ENCODE data around the gene LRRC27.
"Not testable (repeated sequence)": the region's sequence is repeated elsewhere in the genome, so short reads cannot be mapped to it uniquely, and the experiment has no call there.

LRRC27 gene

DNA sequence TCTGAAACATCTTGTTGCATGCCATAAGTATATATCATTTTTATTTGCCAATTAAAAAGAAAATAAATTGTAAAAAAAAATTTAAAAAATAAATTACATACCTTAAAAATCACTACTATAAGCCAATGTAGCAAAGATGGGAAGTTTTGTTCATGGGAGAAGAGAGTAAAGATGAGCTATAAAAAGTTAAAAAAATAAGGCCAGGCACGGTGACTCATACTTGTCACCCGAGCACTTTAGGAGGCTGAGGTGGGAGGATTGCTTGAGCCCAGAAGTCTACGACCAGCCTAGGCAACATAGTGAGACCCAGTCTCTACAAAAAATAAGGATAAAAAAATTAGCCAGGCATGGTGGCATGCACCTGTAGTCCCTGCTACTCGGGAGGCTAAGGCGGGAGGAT lies 15.9 kb upstream of the LRRC27 start:
- DNase-seq = no peak

DNA sequence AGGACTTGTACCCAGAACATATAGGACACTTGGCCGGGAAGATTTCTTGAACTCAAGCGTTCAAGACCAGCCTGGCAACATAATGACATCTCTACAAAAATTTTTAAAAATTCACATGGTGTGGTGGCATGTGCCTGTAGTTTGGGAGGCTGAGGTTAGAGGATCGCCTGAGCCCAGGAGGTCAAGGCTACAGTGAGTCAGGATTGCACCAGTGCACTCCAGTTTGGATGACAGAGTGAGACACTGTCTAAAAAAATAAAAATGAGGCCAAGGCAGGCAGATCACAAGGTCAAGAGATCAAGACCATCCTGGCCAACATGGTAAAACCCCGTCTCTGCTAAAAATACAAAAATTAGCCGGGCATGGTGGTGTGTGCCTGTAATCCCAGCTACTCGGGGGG lies 14.5 kb upstream of the LRRC27 start:
- DNase-seq = not testable (repeated sequence)

DNA sequence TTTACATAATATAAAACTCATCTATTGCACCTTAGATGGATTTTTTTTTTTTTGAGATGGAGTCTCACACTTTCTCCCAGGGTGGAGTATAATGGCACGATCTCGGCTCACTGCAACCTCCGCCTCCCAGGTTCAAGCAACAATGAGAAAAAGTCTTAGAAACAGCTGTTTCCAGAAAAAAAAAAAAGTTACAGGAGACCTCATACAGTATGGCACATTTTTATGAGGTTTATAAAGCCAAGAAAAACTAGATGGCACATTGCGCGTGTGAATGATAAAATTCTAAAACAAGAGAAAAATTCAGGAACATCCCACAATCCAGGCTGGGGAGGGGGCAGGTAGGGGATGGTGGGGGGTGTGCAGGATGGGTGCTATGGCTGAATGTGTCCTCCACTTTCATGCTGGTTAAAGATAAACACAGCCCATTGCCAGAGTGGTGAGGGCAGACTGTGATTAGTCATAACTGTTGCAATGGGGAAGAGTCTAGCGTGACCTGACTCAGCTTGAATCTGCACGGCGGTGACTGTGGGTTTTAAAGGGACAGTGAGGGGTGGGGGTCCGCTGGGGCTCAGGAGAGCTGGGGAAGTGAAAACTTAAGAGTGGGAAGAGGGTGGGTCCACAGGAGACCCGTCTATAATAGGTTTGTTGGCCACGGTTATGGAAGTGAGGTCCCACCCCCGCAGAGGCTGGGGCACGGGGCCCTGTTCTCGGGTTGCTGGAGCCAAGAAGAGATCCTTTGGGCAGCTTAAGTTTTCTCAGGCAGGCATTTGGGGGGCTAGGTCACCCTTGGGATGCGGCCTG lies 11.9 kb upstream of the LRRC27 start:
- DNase-seq = no peak

DNA sequence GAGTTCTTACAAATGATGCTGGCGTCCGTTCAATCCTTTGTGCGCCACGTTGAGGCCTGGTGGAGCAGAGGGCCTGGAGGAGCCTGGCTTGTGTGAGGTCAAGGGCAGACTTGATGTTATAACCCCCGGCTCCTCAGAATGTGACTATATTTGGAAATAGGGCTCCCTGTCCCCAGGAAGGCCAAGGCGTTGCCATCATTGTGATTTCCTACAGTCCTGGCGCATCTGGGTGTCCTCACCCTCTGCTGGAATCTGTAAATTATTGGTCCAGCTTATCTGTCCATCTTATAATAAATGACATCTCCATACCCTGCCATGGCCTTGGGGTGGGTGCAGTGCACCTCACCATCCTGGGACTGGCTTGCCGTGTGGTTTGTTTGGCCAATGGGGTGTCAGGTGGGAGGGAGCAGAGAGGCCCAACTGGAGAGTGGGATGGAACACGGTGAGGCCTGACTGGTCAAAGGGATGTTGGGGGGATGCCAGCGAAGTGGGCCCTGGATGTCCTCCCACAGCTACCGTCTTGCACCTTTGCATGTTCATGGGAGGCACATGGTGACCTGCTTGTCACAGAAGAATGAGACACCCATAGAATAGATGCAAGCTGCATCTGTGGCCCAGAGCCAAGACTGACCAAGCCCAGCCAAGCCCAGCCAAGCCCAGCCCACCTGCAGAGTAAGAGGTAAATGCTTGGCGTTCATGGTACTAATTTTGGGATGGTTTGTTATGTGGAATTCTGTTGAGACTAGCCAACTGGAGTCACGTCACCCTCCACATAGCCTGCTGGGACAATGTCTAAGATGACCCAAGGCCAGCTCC lies 11.1 kb upstream of the LRRC27 start:
- no peak for DNase-seq

DNA sequence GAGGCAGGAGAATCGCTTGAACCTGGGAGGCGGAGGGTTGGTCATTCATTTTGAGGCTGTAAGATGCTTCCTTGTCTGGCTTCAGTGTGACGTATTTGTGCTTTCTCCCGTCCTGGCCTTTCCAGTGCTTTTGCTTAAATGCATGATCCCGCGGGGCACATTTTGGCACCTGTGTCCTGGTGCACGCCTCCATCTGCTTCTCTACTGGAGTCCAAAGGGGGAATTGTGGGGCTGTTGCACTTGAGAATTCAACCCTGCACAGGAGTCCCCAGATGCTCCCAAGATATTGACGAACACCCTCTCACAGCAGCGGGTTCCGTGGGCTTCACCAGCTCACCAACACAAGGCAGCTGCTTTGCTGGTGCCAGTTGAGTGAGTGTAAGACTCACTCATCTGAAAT lies 10.3 kb upstream of the LRRC27 start:
- no peak for DNase-seq

DNA sequence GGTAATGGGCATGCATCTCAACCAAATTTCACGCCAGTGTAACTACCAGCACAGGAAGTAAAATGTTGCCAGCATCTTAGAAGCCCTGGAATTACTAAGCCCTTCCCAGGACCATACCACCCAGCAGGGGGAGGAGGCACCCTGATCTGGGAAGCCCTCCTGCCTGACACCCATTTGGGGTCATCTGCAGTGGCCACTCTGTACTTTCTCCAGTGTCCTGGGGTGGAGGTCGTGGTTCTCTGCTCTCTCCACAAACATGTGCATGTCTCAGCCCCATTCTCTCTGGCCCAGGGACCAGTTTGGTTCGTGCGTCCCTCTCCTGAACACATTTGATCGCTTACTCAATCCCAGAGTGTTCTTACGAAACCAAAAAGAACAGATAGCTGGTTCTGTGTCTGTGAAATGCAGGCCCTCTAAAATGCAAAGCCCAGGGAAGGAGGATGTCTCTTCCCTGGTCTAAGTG lies 9.4 kb upstream of the LRRC27 start:
- no peak for DNase-seq

DNA sequence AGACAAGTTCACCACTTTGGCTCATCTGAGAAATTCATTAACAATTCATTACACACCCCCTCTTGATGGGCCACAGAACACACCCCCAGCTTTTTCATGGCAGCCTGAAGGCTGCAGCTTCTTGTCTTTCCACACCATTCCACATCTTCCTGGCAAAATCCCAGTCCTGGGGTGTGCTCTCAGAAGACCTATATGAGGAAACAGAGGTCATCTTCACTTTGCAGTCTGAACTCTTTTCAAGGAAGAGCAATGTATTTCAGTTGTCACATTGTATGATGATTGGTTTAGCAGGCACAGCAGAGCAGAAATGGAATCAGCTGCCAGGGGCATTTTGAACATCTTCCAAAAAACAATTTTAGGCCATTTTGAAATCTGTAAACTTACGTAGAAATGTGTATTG lies 7.8 kb upstream of the LRRC27 start:
- DNase-seq = no peak

DNA sequence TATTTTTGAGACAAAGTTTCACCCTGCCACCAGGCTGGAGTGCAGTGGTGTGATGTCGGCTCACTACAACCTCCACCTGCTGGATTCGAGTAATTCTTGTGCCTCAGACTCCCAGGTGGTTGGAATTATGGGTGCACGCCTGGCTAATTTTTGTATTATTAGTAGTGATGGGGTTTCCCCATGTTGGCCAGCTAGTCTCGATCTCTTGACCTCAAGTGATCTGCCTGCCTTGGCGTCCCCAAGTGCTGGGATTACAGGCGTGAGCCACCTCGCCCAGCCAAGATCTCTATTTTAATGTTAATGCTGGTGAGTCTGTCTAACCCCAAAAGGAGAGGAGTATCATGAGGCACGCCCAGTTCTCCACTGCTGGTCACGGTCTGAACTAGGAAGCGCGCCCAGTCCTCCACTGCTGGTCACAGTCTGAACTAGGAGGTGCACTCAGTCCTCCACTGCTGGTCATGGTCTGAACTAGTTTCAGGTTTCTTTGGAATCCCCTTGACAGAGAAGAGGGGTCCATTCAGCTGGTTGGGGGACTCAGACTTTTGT lies 5.6 kb upstream of the LRRC27 start:
- no peak for DNase-seq

DNA sequence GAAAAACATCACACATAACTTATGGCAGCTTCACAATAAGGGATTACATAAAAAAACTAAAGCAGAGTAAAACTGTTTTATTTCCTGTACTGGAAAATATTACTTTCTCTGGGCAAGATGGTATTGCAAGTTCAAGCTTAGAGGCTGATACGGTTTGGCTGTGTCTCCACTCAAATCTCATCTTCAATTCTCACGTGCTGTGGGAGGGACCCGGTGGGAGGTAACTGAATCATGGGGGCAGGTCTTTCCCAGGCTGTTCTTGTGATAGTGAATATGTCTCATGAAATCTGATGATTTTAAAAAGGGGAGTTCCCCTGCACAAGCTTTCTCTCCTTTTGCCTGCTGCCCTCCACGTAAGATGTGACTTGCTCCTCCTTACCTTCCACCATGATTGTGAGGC lies 5.1 kb upstream of the LRRC27 start:
- DNase-seq = no peak

DNA sequence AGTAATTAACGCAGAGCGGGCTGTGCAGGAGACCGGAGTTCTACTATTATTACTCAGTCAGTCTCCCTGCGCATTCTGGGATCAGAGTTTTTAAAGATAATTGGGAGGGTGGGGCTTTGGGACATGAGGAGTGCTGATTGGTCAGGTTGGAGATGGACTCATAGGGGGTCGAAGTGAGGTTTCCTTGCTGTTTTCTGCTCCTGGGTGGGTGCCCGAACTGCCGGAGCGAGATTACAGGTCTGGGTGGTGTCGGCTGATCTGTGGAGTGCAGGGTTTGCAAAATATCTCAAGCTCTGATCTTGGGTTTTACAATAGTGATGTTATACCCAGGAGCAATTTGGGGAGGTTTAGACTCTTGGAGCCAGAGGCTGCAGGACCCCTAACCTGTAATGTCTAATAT lies 3.9 kb upstream of the LRRC27 start:
- DNase-seq = no peak

DNA sequence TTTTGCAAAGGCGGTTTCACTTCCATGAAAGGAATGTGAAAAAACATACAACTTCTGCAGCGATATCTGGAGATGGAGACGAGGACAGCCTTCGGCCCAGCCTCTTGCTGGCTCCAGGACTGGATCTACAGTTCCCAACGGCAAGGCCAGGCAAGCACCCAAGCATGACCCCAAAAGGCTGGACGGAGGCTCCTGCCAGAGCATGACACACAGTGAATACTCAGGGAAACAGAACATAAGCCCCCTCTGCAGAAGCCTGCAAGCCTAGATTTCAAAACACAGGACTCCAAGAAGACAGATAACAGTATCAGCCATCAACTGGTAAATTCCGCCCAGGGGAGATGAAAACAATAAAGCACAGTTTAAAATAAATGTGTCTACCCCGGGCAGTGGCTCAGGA lies 3.3 kb upstream of the LRRC27 start:
- DNase-seq = no peak

DNA sequence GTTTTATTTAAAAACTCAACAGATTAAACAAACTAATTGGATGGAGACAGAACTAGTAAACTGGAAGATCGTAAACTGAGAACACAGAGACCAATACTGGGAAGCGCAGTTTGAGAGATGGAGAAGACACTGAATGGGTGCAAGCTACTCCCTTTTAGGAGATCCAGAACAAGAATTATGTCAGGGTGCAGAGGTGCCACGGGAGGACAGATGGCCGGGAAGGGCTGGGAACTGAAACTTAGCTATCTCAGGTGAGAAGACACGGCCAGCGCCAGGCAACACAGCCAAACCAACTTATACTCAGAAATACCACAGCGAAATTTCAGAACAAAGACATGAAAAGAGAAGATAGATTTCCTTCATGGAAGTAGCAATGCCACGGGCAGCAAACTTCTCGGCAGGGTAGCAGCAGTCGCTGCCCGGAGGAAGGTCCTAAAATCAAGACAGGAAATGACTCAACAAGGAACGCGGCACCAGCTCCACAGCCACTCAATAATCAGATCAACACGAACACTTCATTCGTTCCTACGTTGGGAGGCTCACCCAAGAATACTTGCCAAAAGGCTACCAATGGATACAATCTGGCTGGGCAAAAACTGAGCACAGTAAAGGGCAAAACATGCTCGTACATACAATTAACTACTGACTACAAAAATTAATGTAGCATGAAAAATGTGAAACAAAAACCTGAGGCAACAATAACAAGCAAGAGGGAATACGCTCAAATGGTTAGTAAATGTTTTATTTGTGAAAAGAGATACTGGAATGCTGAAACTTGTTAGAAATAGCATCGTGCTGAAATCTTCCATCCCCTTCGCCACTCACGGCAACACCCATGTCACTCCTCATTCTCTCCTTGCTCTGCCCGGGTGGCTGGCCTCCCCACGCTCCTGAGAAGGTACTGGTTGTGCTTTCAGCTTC lies 2.2 kb upstream of the LRRC27 start:
- DNase-seq = no peak

DNA sequence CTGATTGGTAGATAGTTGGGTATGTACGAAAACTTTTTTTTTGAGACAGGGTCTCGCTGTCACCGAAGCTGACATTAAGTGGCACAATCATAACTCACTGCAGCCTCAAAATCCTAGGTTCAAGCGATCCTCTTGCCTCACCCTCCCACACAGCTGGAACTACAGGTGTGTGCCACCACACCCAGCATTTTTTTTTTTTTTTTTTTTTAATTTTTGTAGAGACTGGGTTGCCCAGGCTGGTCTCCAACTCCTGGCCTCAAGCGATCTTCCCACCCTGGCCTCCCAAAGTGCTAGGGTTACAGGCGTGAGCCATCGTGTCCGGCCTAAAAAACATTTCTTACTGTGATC lies 1.5 kb upstream of the LRRC27 start:
- DNase-seq = no peak

DNA sequence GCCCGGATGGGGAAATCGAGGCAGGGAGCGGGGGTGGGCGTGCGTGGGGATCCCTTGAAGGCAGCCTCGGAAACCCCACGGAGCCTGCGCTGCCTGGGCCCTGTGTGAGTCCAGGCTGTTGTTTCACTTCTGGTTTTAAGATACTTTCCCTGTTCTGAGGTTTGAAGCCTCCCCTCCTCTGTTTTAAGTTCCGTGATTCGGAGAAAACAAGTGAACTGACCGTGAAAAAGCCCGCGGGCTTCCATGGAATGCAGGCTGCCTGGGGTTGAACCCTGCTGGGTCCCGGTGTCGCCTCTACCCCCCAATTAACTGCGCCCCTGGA lies 401 bp downstream of the LRRC27 start:
- no peak for DNase-seq

DNA sequence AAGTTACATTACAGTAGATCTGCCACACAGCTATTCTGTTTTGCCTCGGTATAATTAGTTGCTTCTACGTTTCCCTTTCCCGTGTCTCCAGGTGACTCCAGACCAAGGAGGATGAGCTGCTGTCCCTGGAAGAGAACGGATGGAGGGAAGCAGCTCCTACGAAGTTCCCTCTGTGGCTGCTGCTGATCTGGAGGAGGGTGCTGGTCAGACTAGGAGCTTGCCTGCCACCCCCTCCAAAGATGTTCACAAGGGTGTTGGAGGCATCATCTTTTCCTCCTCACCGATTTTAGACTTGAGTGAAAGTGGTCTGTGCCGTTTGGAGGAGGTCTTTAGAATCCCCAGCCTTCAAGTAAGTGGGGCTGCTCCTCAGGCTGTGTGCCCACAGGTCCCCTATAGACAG lies 1.4 kb downstream of the LRRC27 start:
- no peak for DNase-seq

DNA sequence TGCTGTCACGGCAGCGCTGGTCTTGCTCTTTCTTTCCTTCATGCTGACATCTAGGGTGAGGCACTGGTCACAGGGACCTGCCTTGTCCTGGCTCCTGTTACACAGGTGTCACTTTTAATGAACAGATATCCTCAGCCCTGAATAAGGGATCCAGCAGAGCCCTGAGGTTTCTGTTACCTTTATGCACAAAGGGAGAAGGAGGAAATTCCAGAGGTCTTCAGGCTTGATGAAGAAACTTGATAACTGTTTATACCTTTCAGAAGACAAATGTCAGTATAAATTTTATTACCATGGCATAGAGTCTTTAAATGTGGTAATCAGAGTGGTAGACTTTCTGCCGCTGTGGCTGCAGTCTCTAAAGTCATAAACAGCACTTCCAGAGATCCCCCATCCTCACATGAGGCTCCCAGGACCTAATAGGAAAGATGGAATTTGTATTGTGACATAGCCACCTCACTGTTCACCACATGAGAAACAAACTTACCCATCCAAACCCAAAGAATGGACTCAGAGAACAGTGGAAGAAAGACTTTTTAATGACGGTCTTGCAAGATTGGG lies 2.7 kb downstream of the LRRC27 start:
- no peak for DNase-seq

DNA sequence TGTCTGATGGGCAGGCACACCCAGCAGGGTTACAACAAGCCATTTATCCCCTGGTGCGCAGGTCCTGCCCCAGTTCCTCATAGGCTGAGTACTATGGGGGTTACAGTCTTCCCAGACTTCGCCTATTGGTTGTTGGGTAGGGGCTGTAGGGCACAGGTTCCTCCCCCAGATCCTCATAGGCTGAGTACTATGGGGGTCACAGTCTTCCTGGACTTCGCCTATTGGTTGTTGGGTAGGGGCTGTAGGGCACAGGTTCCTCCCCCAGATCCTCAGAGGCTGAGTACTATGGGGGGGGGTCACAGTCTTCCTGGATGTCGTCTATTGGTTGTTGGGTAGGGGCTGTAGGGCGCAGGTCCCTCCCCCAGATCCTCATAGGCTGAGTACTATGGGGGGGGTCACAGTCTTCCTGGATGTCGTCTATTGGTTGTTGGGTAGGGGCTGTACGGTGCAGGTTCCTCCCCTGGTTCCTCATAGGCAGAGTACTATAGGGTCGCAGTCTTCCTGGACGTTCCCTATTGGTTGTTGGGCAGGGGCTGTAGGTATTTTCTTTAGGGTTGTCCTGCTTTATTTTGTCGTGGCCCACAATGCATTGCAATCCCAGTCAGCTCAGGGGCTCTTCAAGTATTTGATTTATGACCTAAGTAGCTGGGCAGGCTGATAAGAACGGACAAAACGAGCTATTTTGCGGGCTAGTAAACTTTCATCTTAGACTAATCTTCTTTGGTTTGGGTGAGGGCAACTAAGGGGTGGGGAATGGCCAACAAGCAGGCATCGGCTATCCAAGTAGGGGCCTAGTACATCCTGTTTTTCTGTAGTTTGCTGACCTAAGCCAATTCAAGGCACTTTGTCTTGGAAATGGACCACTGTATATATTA lies 3.4 kb downstream of the LRRC27 start:
- no peak for DNase-seq

DNA sequence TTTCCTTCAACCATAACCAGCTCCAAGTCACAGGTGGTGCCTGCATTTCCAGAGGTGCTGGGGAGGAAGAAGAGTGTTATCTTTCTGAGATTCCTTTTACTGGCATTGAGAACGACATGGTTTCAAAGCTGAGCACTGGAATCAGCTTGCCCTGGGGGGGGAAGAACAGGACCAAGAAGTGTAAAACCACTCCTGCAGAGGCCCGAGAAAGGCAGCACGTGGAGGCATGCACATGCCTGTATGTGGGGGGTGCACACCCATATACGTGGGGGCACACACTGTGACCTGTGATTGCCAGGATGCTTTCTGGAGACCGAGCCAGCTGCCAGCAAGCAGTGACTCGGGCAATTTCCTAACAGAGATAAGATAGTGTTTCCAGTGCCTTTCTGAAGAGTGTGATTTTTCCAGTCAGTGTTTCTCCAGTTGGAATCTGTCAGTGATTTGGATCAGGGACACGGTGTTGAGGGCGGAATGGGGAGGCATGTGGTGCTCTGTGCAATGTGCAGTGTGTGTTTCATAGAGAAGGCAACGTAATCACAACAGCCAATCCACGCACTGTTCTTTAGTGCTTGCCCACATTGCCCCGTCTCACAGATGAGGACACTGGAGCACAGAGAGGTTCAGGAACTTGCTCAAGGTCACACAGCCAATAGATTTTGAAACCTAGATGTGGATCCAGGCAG lies 4.2 kb downstream of the LRRC27 start:
- no peak for DNase-seq

DNA sequence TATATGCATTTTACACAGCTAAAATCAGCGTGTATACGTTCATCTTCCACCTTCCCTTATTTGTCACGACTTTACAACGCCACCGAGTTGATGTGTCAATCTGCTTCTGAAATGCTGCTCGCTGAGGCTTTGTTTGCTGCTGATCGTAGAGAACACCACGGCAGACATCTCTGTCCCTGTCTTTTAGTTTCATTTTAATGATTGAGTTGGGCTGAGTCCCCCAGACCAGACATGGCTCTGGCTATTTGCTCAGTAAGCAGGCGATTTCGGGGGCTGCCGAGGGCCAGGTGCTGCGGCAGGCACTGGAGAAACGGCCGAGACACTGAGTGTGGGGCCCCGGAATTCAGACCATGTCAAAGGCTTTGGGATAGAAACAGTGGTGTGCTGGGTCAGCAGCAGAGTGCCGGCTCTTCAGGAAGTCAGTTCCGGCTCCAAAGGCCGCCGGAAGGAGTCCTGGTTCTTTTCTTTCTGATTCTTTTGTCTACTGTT lies 5.0 kb downstream of the LRRC27 start:
- DNase-seq = no peak

DNA sequence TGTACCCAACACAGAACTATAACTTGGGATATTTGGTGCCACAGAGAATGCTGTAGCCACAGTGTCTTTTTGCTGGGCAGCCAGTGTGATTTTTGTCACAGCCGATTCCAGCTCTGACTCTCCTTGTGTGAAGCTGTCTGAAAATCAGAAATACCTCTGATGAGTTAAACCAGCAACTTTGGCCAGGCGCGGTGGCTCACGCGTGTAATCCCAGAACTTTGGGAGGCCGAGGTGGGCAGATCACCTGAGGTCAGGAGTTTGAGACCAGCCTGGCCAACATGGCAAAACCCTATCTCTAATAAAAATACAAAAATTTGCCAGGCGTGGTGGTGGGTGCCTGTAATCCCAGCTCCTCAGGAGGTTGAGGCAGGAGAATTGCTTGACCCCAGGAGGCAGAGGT lies 5.9 kb downstream of the LRRC27 start:
- not testable (repeated sequence) for DNase-seq

DNA sequence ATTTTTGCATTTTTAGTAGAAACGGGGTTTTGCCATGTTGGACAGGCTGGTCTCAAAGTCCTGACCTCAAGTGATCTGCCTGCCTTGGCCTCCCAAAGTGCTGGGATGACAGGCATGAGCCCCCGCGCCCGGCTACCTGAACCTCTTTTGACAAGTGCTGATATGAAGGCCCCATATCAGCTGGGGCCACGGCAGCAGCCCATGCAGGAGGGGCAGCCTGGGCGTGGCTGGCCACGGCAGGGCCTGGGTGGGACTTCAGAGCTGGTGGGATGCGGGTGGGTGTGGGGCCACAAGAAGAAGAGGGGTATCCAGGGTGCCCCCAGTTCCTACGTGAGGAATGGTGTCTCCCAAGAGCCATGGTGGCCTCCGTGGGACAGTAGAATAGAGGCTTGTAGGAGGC lies 6.9 kb downstream of the LRRC27 start:
- DNase-seq = no peak

Measured in NCI-H524 treated with DMSO at 0.1 percent for 48 hours (cell line).